Measurements from ENCODE around the gene PAXX.

The PAXX gene

DNA sequence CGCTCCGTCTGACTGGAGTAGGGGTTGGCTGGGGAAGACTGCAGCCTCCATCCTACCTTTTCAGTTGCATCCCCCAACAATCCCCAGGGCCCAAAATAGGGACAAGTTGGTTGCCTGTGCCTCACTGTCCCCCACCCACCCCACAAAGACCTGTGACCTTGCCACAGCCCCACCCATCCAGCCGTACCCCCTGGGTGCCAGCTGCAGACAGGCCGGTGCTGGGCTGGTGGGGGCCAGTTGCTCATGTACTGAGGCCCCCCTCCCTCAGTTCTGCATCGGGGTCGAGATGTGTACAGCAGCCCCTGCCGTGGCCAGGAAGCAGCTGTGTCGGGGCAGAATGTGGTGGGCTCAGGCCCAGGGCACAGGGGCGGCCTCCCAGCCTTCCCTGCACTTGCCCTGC is 9.1 kb upstream of the PAXX start:
- DNase-seq: no peak

DNA sequence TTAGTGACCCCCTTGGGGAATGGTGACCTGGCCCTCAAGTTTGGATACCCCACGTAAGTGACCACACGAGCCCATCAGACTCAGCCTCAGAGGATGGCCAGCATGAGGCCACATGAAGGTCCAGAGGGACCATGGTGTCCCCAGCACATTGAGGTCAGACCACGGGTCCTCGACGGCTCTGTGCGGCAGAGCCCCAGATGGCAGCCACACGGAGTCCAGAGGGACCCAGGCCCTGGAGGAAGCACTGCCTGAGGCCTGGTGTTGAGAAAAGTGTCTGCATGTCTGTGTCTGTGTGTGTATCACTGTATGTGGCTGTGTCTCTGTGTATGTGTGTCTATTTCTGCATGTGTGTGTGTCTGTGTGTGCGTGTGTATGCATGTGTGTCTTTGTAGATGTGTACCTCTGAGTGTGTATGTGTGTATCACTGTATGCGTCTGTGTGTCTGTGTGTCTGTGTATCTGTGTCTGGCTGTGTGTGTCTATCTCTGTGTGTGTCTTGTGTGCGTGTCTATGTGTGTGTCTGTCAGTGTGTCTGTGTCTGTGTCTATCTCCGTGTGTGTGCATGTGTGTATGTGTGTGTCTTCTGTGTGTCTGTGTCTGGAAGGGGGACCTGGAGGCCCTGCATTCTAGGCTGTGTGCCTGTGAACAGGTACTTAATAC is 8.4 kb upstream of the PAXX start:
- DNase-seq: no peak

DNA sequence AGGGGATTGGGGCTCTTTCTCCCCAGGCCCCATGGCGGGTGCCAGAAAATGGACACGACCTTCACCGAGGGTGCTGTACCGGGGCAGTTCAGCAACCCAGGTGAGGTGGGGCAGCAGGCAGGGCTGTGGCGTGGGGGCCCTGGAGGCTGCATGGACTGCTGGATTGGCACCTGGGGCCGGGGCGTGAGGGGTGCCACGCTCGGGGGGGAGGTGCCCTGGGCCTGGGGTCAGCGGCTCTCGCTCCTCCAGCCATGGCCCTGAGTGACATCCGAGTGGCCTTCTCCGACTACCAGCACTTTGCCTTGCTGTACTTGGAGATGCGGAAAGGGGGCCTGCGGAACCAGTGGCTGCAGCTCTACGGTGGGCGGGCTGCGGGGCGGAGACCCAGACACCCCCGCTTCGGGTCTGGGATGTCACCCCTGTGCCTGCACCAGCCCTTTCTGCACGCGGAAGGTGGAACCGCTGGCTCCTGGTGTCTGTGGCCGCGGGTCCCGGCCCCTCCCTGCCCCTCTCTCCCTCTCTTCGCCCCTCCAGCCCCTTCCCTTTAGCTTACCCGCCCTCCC is 7.7 kb upstream of the PAXX start:
- DNase-seq: no peak

DNA sequence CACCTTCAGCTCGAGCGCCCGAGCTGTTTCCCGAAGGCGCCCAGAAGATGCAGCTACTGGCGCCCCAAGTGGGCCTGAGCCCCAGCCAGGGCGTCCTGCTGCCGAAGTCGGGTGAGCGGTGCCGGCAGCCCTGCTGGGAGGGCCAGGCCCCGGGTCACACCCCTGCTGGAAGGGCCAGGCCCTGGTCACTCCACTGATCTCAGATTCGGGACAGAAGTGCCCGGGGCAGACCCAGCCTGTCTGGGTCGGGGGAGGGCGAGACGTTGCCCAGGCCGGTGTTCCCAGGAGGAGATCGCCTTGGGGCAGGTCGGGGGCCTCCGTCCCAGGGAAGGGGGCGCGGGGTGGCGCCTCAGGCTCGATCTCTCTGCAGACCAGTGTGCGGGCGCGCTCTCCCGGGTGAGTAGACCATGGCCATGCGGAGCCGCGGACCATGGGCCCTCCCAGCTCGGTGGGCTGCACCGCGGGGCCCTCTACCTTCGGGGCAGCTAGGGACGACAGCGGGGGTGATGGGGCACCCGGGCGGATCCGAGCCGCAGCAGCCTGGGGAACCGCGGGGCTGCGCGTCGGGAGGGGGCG is 7.1 kb upstream of the PAXX start:
- DNase-seq: no peak

DNA sequence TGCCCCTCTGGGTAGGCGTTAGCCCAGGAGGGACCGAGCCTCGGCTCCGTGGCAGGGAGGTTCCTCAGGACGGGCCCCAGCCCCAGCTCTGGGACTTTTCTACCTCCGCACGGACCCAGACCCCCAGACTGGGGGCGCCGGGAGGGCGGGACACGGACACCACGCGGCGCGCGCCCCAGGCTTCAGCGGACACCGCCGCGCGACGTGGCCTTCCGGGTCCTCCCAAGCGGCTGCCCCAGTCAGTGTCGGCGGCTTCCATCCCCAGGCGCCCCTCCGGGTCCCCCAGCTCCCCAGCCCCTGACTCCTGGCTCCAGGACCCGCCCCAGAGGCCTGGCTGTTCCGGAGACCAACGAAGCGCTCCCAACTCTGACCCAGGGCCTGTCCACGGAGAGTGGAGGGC is 6.4 kb upstream of the PAXX start:
- no peak for DNase-seq

DNA sequence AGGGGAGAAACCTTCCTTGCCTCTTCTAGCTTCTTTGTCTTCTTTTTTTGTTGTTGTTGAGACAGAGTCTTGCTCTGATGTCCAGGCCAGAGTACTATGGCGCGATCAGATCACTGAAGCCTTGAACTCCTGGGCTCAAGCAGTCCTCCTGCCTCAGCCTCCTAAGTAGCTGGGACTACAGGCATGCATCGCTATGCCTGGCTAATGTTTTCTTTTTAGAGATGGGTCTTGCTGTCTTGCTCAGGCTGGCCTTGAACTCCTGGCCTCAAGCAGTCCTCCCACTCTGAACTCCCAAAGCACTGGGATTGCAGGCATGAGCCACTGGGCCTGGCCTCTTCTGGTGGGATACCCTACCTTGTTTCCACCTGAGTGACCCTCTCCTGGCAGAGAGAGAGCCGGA is 3.4 kb upstream of the PAXX start:
- no peak for DNase-seq

DNA sequence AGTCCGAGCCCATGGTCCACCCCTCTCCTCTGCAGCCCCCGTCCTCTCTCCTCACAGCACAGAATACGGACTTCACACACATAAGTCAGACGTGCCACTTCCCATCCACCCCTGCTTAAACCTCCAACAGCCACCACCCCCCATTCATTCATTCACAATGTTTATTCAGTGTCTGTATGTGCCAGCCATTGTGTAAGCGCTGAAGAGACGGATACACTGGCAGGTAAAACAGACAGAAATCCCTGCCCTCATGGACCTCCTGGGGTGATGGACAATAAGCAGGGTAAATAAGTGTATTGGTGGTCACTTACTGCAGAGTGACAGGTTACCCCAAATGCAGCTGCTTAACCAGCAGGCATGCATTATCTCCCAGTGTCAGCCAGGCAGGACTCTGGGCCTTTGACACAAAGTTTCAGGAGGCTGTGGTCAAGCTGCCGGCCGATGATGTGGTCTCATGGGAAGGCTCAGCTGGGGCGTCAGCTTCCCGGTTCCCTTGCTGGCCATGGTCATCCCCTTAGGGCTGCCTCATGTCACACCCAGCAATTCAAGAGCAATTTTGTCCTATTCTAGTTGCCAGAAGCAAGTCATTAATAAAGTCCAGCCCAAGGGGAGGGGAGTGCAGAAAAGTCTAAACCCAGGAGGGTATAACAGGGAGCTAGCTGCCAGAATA is 1.8 kb upstream of the PAXX start:
- DNase-seq: no peak

DNA sequence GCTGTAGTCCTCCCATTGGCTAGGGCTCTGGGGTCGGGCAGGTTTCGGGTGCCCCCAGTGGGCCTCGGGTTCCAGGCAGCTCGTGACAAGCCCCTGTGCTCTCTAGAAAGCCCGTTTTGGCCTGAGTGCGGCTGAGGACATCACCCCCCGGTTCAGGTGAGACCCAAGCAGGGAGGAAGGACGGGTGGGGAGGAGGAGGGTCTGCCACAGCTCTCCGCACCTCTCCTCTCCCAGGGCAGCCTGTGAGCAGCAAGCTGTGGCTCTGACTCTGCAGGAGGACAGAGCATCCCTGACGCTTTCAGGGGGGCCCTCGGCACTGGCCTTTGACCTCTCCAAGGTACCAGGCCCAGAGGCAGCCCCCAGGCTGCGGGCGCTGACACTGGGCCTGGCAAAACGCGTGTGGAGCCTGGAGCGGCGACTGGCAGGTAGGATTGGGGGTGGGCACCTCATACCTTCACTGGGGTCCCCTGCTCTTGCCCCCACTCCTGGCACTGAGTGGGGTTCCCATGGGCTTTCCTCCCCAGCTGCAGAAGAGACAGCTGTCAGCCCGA is 672 bp downstream of the PAXX start:
- DNase-seq: no peak

DNA sequence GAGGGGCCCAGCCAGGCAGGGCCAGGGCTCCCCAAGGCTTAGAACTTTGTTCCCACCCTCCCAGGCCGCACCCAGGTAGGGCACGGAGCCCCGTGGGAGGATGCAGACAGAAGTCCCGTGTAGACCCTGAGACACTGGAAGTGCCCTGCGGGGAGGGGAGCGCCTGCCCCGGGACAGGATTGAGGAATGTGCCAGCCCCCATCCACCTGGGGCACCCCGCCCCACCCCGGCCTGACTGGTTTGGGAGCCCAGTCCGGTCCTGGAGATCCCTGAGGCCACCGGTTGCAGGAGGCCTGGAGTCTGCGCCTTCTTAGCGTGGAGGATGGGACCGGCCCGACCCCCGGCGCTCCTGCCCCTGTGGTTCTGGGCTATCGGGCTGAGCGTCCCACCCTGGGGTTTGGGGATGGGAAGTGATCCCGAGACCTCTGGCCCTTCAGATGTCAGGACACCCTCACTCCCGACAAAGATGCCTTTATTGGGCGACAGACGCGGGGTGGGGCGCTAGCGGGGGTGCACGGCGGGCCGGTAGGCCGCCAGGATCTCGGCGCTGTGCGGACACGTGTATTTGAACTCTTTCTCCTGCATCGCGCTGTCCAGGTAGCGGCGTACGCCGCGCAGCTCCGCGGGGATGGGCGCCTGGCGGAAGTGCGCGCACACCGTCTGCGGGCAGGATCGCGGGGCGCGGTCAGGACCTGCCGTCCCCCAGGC is 2.1 kb downstream of the PAXX start:
- no peak for DNase-seq

DNA sequence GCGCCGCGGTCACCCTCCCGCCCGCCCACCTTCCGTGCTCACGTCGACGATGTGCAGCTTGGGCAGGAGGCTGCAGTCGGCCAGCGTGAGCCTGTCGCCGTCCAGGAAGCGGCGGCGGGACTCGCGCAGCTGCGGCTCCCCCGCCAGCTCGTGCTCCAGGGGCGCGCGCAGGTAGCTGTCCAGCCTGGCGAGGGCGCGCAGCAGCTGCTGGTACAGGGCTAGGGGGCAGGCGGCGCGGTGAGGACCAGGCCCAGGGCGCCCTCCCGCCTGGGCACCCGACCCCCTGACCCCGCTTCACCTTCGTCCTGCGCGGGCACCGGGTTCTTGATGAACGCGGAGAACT is 2.6 kb downstream of the PAXX start:
- DNase-seq: no peak

DNA sequence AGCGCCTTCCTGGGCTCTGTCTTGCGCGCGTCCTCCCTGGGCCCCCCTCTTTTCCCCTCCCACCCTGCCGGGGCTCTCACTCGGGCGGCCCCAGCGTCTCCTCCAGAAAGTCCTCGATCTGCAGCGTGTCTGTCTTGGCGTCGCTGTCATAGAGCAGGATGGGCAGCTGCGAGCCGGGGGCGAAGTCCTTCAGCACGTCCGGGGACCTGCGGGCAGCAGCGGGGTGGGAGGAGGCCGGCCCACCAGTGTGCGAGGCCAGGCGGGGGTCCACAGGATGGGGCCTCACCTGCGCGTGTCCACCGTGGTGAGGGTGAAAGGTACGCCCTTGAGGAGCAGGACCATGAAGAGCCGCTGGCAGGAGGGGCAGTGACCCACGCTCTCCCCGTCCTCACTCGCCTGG is 3.1 kb downstream of the PAXX start:
- no peak for DNase-seq

DNA sequence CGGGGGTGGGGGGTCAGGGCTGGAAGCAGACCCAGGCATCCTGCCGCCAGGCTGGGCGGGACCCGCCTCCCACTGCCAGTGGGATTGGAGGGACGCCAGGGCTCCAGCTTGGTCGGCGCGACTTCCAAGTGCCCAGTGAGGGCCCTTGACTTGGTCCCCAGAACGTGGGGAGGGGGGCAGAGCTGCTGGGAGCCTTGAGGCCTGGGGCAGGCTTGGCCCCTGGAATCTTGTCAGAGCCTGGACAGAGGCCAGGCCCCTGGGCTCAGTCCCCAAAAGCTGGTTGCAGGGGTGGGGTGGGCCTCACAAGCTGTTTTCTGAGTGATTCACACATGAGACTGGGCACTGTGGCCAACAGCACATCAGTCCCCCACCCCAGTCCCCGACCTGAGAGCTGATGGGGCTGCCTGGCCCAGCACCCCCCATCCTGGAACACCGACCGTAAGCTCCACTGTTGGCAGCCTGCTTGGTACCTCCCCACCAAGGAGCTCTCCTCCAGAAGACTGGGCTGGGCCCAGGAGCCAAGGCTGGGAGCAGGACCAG is 3.6 kb downstream of the PAXX start:
- no peak for DNase-seq

DNA sequence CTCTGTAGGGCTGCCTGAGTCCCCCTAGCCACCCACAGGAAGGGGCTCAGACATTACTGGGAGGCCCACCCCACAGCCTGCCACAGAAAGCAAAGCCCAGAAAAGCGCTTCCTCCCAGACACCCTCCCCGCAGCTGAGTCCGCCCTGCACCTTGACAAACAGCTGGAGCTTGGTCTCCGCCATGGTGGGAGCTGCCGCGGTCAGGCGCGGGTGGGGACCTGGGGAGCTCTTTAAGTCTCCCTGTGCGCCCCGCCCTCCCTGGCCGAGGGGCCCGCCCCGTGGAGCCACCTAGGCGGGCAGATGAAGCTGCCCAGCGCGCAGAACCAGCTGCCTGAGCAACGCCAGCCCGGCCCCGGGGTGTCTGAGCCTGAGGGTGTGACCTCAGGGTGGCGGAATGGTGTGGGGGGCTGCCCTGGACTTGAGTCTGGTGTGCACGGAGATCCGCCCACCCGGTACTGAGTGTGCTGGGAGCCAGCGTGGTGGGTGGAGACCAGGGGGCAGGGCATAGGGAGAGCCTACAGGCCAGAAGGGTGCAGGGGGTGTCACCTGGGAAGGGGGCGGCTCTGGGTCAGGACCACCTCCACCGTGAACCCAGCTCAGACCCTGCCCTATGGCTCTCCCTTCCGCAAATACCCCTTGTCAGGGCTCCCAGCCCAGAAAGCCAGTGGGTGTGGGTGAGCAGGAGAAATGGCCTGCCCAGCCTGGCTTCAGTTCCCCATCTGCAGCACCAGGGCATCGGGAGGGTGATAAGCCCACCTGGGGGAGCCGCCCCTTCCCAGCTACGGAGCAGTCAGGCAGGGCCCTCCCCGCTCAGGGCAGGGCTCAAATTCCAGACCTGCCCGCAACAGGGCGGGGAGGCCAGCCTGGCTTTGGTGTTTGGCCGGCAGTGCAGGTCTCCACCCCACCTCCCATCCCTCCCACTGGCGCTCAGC is 4.4 kb downstream of the PAXX start, which contains the start of gene CLIC3:
CLIC3 (minus strand) TSS at position 208 of the 932 bp plus-strand sequence; CDS start at position 183, 25 bp downstream.
- peak; percentile 27 to 39 for DNase-seq

DNA sequence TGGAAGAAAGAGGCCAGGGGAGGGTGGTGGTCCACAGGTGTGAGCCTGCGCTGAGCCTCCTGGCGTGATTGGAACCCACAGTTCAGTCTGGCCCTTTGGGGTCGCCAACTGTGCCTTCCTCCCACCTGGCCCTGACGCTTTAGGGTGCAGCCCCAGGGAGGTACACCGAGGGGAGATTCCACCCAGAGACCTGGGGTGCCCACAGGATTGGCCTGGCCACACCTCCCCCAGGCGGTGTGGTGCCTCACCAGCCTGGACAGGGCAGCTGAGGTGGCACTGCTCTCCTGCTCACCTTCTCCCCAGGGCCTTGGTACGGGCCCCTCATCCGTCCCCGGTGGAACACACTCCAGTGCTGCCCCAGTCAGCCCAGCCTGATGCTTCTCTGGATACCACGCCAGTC is 5.1 kb downstream of the PAXX start:
- no peak for DNase-seq

DNA sequence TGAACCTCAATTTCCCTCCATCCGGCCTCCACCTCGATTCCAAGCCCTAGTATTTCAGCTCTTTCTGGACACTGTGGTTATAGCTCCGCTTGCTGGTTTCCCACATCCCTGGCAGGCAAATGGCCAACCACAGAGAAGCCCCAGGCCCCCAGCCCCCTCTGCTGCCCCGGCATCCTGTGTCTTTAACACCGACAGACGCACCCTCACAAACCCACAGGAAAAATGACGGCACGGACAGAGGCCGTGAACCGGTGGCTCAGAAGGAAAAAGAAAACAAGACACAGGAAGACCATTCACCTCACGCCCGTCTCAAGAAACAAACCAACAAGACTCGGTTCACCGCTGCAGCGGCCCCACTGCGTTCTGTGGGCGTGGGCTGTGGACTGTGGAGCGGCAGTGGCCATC is 5.6 kb downstream of the PAXX start:
- peak in 1 of 2 experiments; percentile 22 for DNase-seq

DNA sequence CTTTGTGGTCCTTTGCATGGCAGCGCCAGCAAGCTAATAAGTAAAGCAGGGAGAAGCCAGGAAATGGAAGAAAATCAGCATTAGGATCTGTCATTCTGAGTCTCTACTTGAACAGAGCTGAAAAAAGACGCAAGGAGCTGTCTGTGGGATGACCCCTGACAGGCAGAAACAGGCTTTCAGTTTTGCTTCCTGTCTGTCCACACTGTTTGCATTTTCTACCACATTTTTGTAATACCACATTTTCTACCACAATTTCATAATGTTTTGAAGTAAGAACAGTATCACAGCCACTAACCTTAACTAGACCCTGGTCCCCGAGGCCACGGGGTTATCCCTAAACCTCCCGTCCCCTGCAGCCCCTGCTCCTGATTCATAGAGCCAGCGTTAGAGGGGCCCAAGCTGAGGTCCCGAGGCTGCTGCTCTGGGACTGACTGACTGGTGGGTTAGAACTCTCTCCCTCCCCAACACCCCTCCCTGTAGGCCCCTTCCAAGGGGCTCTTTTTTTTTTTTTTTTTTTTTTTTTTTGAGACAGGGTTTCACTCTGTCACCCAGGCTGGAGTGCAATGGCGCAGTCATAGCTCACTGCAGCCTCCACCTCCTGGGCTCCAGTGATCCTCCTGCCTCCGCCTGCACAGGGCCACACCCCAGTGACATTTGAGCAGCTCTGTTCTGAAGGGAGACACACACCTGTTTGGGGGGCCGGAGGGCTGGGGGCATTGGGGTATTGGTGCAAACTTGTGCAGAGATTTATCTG is 8.1 kb downstream of the PAXX start:
- DNase-seq: peak; percentile 46 to 55

DNA sequence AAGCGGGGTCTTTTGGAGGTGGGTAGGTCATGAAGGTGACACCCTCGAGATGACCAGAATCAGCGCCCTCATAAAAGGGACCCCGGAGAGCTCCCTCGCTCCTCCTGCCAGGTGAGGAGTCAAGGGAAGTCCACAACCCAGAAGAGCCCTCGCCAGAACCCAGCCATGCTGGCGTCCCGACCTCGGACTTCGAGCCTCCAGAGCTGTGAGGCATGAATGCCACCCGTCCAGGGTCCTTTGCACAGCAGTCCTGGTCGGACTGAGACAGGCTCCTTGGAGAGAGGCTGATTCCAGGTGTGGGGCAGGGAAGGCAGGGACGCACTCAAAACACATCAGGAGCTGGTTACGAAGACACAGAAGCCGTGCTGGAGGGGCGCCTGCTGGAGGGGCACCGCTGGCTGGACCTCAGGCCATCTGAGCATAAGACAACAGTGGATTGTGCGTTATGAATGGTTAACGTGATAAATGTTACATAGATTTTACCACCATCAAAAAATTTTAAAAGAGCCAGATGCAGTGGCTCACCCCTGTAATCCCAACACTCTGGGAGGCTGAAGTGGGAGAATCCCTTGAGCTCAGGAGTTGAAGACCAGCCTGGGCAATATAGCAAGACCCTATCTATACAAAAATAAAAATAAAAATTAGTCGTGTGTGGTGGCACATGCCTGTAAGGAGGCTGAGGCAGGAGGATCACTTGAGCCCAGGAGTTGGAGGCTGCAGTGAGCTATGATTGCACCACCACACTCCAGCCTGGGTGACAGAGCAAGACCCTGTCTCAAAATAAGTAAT is 9.8 kb downstream of the PAXX start:
- DNase-seq: no peak

DNA sequence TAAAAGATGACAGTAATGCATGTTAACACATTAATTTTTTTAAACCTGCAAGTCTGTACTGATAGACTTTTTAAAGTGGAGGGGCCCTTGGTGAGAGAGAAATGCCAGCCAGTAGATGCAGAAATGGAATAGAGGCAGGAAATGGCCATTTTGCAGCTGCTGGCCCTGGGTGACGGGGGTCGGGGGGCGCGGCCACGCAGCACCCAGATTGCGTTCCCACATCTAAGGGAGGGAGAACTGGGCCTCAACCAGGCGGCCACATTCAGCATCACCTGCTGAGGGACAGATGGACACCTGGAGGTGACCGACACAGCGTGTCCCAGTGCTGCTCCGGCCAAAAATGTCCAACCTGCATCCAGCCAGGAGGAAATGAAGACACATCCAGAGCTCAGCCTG is 10.4 kb downstream of the PAXX start:
- DNase-seq: no peak

DNA sequence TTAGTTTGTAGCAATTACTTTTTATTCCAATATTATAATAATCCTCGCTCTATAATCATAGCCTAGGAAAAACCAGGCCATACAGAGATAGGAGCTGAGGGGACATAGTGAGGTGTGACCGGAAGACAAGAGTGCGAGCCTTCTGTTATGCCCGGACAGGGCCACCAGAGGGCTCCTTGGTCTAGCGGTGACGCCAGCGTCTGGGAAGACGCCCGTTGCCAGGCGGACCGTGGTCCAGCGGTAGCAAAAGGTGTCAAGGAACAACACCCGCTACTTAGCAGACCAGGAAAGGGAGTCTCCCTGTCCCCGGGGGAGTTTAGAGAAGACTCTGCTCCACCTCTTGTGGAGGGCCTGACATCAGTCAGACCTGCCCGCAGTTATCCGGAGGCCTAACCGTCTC is 12.1 kb downstream of the PAXX start:
- DNase-seq: peak in 1 of 2 experiments; percentile 34
